HepG2 (cell line): ENCODE measurements around the gene ELP5.

Source experiments
- FOXJ3 ChIP-seq: sonication (generic); formaldehyde crosslinking; IDR thresholded peaks from 2 replicates; pipeline ENCODE4 v1.4.0; 2020; ENCODE audit warnings: missing genetic modification reagents, mild to moderate bottlenecking, borderline replicate concordance
- KDM2A ChIP-seq: sonication (generic); formaldehyde crosslinking; IDR thresholded peaks from 2 replicates; pipeline ENCODE4 v1.4.0; 2020; ENCODE audit warnings: low read depth, missing genetic modification reagents, borderline replicate concordance
- NR2C2 ChIP-seq: sonication (generic); formaldehyde crosslinking; IDR thresholded peaks from 2 replicates; pipeline ENCODE4 v1.4.0; 2020; ENCODE audit warnings: missing genetic modification reagents, mild to moderate bottlenecking, moderate library complexity, borderline replicate concordance
- POLR2A ChIP-seq, 2 experiments: IDR thresholded peaks; 2 replicates each; pipeline ENCODE4 v1.6.1; 2011; ENCODE audit warnings: low read depth in 2 of 2, low read length in 2 of 2, mild to moderate bottlenecking in 1 of 2, moderate library complexity in 1 of 2; ENCODE audit not compliant: insufficient read depth in 1 of 2
- RXRA ChIP-seq: sonication (generic); formaldehyde crosslinking; IDR thresholded peaks from 2 replicates; pipeline ENCODE4 v1.5.1; 2020; ENCODE audit warnings: missing genetic modification reagents
- ZBTB20 ChIP-seq: sonication (generic); formaldehyde crosslinking; IDR thresholded peaks from 2 replicates; pipeline ENCODE4 v1.8.1; 2023; ENCODE audit warnings: missing genetic modification reagents, low read depth, mild to moderate bottlenecking, borderline replicate concordance
- TF ChIP-seq, protein P1 (sequence below): sonication (generic); formaldehyde crosslinking; IDR thresholded peaks from 2 replicates; pipeline ENCODE4 v1.4.0; 2020; ENCODE audit warnings: missing genetic modification reagents

DNA sequence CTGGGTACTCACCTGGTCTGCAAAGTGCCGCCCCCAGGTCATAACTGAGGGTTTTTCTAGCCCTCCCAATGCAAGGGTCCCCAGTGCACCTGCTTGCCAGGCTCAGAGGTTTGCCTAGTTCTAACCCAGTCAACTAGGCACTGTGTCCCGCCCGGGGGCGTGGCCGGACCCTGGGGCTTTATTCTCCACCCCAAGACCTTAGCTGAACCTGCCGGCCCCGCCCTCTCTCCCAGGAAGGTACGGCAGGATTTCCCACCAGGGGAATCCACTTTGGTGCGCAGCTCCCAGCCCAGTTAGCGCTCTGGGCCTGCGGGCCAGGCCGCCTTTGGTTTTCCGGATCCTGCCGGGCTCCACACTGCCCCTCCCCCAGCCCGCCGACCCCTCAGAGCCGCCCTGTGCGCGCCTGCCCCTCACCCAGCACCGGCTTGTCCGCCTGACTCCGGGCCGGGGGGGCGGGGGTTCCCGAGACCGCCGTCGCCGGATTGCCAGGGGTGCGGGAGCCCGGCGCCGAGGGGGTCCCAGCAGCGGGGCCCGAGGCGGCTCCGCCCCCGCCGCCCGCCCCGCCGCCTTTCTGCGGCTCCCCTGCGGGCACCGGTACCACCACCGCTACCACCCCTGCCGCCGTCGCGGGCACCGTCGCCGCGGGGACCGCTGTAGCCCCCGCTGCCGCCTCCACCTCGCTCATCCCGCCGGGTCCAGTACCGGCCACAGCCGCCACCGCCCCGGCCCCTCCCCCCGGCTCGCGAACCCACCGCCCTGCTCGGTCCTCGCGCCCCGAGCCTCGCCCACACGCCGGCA is 42.0 kb downstream of the ELP5 start:
- no peak for TF ChIP-seq POLR2A (IDR thresholded peaks at IDR 0.05; ENCODE audit: insufficient read depth in 1 of 2, low read depth in 2 of 2, low read length in 2 of 2)
- no peak for TF ChIP-seq FOXJ3 (CRISPR knock-in tag)
- TF ChIP-seq, protein P1, sequence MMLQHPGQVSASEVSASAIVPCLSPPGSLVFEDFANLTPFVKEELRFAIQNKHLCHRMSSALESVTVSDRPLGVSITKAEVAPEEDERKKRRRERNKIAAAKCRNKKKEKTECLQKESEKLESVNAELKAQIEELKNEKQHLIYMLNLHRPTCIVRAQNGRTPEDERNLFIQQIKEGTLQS (CRISPR knock-in tag) = no peak
- TF ChIP-seq KDM2A (CRISPR knock-in tag) = no peak
- peak; percentile 95 for TF ChIP-seq RXRA
- TF ChIP-seq NR2C2 (CRISPR knock-in tag) = no peak
- no peak for TF ChIP-seq ZBTB20
